GM10266 (cell line): ENCODE data around the gene C1orf198.

Experiments used
- DNase-seq: peaks from one replicate; pipeline ENCODE4 v3.0.0; 2012; ENCODE audit errors: extremely low spot score
- CTCF ChIP-seq: IDR thresholded peaks from 2 replicates; pipeline ENCODE4 v1.5.1; 2012; ENCODE audit warnings: mild to moderate bottlenecking, low read depth; ENCODE audit not compliant: control insufficient read depth, insufficient read depth; ENCODE audit errors: missing control alignments

The C1orf198 gene

DNA sequence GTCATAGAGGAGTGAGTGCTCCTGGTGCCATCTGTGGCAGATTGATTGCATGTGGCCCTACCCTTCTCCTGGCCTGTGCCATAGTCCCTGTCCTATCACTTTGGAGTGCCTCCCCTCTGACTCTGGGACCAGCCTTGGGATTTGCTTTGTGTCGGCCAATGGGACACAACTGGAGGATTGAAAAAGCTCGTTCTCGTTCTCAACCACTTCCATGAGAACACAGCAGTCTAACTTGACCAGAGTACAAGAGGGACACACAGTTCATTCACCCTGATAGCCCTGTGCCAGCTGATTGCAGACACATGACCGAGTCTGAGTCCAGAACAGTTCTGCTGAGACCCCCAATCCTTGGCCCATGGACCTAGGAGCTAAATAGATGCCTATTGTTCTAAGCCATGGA lies 47.8 kb downstream of the C1orf198 start:
- DNase-seq = no peak
- no peak for TF ChIP-seq CTCF

DNA sequence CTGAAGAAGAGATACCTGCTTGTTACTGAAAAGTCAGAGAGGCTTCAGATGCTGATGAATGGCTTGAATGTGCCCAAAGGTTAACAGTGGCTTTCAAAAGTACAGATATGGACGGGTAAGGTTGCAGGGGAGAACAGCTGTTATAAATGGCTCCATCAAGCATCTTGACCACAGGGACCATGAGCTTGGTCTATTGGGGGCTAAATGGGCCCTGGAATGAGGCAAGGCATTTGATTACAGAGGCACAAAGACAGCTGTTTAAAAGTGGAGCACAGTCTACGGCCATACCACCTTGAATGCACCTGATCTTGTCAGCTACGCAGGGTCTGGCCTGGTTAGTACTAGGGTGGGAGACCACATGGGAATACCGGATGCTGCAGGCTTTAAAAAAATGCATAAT lies 48.3 kb downstream of the C1orf198 start:
- TF ChIP-seq CTCF = no peak
- no peak for DNase-seq

- no peak for TF ChIP-seq CTCF
- no peak for DNase-seq
Observed at GRCh38 chr1:230818901-230819300, 49.4 kb downstream of the C1orf198 start.

GRCh38 chr1:230818367-230818766 lies 50.0 kb downstream of the C1orf198 start:
- TF ChIP-seq CTCF = no peak
- DNase-seq = no peak

DNA sequence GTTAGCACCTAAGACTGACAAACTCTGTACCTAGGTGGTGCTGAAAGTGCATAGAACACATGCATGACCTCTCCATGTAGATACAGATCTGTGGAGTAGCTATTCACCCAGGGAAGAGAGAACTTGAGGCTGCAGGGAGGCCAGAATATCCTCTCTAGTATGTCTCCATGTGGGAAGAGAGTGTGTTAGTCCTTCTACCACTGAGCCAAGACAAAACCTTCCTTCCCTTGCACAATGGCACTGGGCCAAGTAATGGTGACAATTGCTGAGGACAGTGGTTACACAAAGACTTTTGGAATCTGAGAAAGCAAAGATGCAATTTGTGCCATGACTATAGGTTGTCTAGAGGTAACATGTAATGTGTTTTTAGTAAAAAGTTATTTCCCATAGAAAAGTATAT lies 52.3 kb downstream of the C1orf198 start:
- no peak for TF ChIP-seq CTCF
- no peak for DNase-seq

DNA sequence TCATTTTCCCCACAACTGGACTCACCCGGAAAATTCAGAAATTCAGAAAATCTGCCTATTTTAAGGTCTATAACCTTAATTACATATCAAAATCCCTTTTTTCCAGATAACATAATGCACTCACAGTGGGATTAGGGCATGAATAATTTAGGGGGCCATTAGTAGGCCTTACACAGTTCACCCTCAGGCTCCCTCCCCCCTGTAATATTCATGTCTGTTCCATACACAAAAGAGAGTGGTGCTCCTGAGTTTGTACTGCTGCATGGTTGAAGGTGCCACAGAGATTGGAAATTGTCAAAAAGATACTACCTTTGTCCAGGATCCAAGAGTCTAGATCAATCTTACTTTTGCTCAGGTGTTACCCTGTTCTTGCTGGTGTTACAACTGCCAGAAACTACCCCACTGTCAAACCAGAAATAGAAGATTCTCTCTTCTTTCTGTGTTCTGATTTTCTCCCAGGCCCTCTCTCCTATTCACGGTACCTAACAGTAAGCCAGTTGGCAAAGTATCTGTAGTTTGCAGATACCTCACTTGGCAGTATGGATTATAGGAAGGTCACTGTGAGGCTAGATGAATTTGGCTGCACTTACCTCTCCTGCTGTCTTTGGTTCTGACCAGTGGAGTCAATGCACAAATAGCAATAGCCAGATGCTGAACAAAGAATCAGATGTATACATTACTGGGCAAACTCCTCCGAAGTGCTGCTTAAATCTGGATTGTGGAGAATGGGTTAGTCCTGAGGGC lies 53.2 kb downstream of the C1orf198 start:
- DNase-seq = no peak
- no peak for TF ChIP-seq CTCF

- no peak for DNase-seq
- no peak for TF ChIP-seq CTCF
Observed at GRCh38 chr1:230812568-230812967, 55.8 kb downstream of the C1orf198 start.
